GM13977 (cell line): ENCODE measurements around the gene TUBB4A.
A peak's percentile ranks its signal among the peaks of the same experiment; 100 is the strongest.

Source experiments
- DNase-seq: peaks from one replicate; pipeline ENCODE4 v3.0.0; 2012; ENCODE audit warnings: low spot score
- in situ Hi-C: fragments of 300-500 bp; cut with MboI; formaldehyde crosslinking; loops from one replicate; pipeline ENCODE4 v1.12.0; 2022; ENCODE audit warnings: low sequenced_read_pairs, low pct_unique_long_range_greater_than_20kb, mixed read lengths, inconsistent platforms; ENCODE audit not compliant: unreplicated experiment
- TF ChIP-seq, protein P1 (sequence below): IDR thresholded peaks from 2 replicates; pipeline ENCODE4 v1.5.1; 2012; ENCODE audit warnings: mild to moderate bottlenecking, control low read depth; ENCODE audit not compliant: insufficient read depth; ENCODE audit errors: extremely low read depth, missing control alignments

The TUBB4A gene

DNA sequence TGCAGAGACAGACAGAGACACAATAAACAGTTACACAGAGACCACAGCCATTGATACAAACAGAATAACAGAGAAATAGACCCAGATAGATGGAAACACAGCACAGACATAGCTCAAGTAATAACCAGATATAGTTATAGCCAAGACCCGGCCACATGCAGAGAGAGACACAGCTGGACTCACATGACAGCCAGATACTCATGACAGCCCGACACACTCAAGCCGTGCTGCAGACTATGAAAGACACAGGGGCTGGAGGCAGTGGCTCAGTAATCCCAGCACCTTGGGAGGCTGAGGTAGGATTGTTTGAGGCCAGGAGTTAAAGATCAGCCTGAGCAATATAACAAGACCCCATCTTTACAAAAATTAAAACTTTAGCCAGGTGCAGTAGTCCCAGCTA lies 18.9 kb downstream of the TUBB4A start:
- in situ Hi-C loops: no loop called here
- TF ChIP-seq, protein P1, sequence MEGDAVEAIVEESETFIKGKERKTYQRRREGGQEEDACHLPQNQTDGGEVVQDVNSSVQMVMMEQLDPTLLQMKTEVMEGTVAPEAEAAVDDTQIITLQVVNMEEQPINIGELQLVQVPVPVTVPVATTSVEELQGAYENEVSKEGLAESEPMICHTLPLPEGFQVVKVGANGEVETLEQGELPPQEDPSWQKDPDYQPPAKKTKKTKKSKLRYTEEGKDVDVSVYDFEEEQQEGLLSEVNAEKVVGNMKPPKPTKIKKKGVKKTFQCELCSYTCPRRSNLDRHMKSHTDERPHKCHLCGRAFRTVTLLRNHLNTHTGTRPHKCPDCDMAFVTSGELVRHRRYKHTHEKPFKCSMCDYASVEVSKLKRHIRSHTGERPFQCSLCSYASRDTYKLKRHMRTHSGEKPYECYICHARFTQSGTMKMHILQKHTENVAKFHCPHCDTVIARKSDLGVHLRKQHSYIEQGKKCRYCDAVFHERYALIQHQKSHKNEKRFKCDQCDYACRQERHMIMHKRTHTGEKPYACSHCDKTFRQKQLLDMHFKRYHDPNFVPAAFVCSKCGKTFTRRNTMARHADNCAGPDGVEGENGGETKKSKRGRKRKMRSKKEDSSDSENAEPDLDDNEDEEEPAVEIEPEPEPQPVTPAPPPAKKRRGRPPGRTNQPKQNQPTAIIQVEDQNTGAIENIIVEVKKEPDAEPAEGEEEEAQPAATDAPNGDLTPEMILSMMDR: no peak
- no peak for DNase-seq

DNA sequence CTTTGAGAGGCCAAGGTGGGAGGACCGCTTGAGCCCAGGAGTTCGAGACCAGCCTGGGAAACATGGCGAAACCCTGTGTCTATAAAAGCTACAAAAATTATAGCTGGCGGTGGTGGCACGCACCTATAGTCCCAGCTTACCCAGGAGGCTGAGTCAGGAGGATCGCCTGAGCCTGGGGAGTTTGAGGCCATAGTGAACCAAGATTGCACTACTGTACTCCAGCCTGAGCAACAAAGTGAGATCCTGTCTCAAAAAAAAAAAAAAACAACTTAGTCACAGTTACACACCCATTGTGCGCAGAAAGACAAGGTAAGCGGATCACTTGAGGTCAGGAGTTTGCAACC lies 19.8 kb downstream of the TUBB4A start:
- no peak for DNase-seq
- TF ChIP-seq, protein P1: no peak
- in situ Hi-C loops: no loop called here

DNA sequence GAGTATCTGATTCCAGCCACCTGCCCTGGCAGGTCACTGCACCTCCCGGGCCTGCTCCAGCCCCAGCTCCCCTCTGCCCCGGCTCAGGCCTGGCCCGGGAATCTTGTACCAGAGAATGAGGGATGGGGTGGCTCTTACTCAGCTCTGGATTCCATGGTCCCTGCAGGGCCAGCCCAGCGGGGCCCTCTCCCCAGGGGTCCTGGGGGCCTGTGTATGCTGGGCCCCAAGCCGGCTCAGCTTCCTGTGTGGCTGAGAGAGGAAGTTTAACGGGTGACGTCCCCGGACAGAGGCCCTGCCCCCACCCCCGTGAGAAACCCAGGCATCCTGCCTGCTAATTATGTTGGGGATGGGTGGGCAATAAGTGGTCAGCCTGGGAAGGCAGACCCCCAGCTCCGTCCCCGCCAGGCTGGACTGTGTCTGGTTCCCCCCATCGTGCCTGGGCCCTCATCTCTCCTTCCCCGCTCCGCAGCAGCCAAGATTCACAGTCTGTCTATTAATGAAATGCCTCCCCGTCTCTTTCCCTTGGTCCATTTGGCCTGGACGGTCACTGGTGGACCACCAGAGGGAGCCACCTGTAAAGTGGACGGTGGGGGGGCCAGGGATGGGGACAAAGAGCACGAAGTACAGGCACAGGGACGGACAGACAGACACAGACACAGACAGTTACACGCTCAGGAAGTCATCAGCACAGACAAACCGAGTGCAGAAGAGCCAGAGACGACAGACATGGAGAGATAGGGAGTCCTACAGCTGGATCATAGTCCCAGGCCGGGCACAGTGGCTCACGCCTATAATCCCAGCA lies 20.4 kb downstream of the TUBB4A start, which contains the start of gene DENND1C:
DENND1C (minus strand) TSS at position 247 of the 802 bp plus-strand sequence; CDS start at position 155, 92 bp downstream.
- in situ Hi-C loops: no loop called here
- peak; percentile 78 for DNase-seq
- TF ChIP-seq, protein P1: peak; percentile 72

DNA sequence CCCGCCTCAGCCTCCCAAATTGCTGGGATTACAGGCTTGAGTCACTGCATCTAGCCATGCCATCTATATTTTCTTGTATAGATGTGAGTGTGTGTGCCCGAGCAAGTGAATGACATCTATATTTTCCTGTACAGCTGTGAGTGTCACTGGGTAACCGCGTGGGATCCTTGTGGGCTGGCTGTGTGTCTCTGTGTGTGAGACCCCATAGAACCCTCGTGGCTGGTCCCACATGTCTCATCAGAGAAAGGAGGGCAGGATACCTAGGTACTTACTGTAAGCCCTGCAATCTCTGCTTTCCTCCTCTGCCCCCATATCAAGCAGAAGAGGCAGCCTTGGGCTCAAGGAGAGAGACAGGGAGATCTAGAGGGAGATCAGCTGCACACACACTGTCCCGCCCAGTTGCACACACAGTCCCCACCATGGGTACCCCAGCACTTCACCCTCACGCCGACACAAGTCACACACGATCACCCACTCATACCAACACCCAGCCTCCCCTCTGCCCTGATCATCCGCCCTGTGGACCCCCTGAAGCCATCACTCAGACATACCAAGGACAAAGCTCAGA lies 21.2 kb downstream of the TUBB4A start:
- in situ Hi-C loops: no loop called here
- peak; percentile 35 for DNase-seq
- TF ChIP-seq, protein P1: no peak

DNA sequence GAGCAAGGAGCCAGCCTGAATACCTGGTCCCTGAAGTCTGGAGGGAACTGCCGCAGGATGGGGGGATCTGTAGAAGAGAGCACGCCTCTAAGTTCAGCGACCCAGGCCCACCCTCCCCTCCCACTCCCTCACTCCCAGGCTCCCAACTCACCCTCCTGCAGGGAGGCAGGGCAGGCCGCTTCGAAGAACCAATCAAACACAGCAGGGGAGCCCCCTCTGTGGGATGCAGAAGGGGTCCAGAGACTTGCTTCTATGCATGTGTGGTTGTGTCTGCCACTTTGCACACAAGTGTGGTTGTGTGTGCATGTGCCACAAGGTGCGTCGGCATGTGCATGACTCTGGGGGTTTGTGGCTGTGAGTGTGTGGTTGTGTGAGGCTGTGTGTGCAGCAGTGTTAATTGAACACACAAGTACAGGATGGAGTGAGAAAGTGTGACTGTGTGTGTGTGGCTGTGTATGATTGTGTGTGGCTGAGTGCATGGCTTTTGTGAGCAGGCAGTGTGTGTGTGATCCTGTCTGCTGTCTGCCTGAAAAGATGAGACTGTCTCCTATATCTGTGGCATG lies 22.2 kb downstream of the TUBB4A start:
- peak; percentile 9 for DNase-seq
- TF ChIP-seq, protein P1: no peak
- in situ Hi-C loops: no loop called here

DNA sequence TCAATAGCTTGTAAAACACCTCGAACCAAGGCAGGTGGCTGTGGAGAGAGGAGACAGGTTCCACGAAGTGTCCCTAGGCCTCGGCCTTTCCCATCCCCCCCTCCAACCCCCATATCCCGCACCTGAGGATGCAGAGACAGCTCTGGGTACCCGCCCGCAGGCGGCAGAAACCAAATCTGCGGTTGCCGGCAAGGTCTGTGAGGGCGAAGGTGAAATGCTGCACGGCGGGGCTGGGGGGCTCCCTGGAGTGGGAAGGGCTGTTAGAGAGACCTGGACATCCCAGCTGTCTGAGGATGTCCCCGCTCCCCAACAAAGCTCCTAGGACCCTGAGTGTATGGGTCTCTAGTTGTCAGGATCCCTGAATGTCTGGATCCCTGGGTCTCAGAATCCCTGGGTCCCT lies 23.3 kb downstream of the TUBB4A start:
- no peak for DNase-seq
- TF ChIP-seq, protein P1: no peak
- in situ Hi-C loops: no loop called here
